Measurements from ENCODE around the gene USHBP1. TPM values are rescaled to one million over a fixed set of nuclear protein-coding genes. Genes with fewer than 3 reads are reported as not detected.

USHBP1 gene
- total and polyA plus RNA-seq, 2 of the 13 experiments (the other 11 are each of a cell fraction or from before 2014, with no cell fraction given) = 0.15 to 1.5 TPM

GRCh38 chr19:17246681-17247425 is 17.7 kb downstream of the USHBP1 start (continued):
- TF ChIP-seq ZNF142 (CRISPR knock-in tag; IDR thresholded peaks at IDR 0.05) (peak; percentile 89; the same call in 1 of the 2 replicates), ZSCAN31 (CRISPR knock-in tag; IDR thresholded peaks at IDR 0.05; ENCODE audit: low read depth) (0 out of 2 replicates have a peak, but pooled peaks have one; percentile 7), ZNF224 (CRISPR knock-in tag; IDR thresholded peaks at IDR 0.05) (0 out of 2 replicates have a peak, but pooled peaks have one; percentile 28), ZBTB7B (CRISPR knock-in tag; IDR thresholded peaks at IDR 0.05) (peak; percentile 35; the same call in 1 of the 2 replicates), ARID5B (CRISPR knock-in tag; IDR thresholded peaks at IDR 0.05) (0 out of 2 replicates have a peak, but pooled peaks have one; percentile 48), ZGPAT (CRISPR knock-in tag; IDR thresholded peaks at IDR 0.05) (peak; percentile 73), PATZ1 (CRISPR knock-in tag; IDR thresholded peaks at IDR 0.05) (peak; percentile 63), MED1 (CRISPR knock-in tag; IDR thresholded peaks at IDR 0.05) (peak; percentile 49; the same call in 1 of the 2 replicates), SRSF1 (optimal IDR thresholded peaks at IDR 0.05; ENCODE audit: low read depth, low read length) (peak; percentile 80), ZBTB2 (CRISPR knock-in tag; IDR thresholded peaks at IDR 0.05; ENCODE audit: low read depth) (no peak), ATF4 (CRISPR knock-in tag; IDR thresholded peaks at IDR 0.05) (0 out of 4 replicates have a peak, but pooled peaks of 1 of the 2 experiments have one; percentile 21)

Data from HepG2 (cell line).